HG02798 (cell line): Measurements from ENCODE around the gene STC2.

Source experiments
- ATAC-seq: cut with Tn5 transposase; IDR thresholded peaks from one replicate; pipeline ENCODE4 v1.9.1; 2021; ENCODE audit warnings: mild to moderate bottlenecking; ENCODE audit not compliant: unreplicated experiment, poor library complexity

The STC2 gene

DNA sequence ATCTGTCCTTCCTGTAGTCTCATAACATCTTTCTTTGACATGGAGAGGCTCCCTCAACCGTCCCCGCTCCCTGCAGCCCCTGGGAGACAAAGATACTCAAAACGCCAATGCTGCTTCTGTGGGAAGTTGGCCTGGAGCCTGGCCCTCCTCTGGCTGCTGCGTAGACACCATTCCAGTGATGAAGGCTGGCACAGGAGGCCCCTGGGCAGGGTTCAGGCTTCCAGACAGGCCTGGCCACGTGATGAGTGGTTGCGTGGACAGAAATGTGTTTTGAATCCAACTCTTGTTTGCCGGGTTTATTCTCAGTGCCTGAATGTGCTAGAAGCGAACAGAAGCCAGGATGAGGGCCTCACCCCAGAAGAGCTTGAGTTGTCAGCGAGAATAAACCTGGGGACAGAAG lies 50.0 kb downstream of the STC2 start:
- ATAC-seq = no peak

DNA sequence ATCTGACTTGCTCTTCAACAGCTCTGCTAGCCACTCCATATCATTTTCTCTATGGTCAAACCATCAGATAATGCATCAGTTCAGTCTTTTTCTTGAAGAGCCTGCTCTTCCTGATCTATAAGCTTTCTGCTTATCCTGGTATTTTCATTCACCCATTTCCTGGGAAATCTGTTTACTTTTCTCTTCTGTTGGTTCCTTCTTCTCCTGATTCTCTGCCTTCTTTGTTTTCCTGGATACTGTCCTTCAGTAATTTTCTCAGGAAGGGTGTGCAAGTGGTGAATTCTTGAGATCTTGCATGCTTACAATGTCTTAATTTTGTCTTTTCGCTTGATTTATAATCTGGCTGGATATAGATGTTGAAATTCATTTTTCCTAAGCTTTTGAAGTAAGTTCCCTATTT lies 53.4 kb downstream of the STC2 start:
- no peak for ATAC-seq

- ATAC-seq = no peak
Measured at GRCh38 chr5:173271419-173271818, 56.8 kb downstream of the STC2 start.

DNA sequence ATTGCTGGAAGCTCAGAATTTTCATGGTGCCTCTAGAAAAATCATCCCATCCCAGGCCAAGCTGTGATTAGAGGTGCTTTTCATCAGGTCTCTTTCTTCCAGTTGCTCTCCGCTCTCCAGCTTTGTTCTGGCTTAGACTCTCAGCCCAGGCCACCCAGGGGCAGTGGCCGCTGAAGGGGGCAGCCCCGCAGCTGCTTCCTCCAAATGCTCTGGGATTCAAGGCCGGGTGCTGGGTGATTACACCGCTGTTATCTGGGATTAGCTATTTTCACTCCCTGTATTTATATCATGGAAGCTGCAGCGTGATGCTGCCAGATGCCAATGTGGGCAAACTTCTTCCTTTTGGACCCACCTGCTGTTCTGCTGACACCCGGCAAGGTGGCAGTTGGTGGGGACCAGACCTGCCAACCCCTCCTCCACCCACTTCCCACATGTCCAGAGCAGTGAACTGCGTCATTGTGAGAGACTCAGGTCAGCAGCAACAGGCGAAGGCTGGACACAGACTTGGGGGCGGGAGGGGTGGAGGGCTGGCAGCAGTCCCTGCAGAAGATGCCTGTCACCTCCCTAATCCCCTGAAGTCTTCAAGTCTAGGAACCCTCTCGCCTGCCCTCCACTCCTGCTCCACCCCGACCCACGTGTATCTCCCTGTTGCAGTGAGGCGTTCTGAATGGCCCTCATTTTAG lies 59.3 kb downstream of the STC2 start:
- ATAC-seq = no peak

DNA sequence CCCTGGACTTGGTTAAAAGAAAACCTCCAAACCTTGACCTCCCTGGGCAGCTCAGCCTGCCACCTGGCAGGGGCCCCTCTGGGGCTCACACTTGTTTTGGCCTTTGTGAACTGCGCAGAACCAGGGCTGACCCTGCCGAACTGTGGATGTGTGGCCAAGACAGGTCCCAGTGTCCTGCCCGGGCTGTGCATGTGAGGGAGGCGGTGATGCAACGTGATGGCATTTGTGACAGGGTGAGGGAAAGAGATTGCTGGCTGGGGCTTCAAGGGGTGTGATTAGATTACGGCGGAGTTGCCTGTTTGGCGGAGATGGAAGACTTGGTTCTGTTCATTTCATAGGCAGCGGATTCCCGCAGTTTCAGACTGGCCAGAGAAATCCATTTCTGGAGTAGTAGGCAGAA lies 62.8 kb downstream of the STC2 start:
- ATAC-seq = no peak
